Measurements from ENCODE around the gene CLCF1. TPM values are rescaled to one million over a fixed set of nuclear protein-coding genes. Genes with fewer than 3 reads are reported as not detected.
A peak's percentile ranks its signal among the peaks of the same experiment; 100 is the strongest.

Gene CLCF1
- total RNA-seq, 3 donors from 2014 or later (not counting 1 experiment from before 2014, with no cell fraction given): 9.8 to 13.4 (median 10.3) TPM

GRCh38 chr11:67345247-67345919 lies 28.0 kb downstream of the CLCF1 start:
- H3K9me3 ChIP-seq (ENCODE audit: control insufficient read depth, insufficient read depth, low read length): no peaks in the 10 kb centered on the region
- no peaks in the 10 kb centered on the region for H3K27me3 ChIP-seq (ENCODE audit: control insufficient read depth, insufficient read depth, low read length)
- H3K27ac ChIP-seq (ENCODE audit: low read length): no peak overlapping the region
- 81% methylated on average over 8 of the region's 8 CpGs for WGBS (ENCODE audit: insufficient coverage)
- Mint-ChIP-seq H3K36me3 (no peaks in the 10 kb centered on the region), H3K27ac (no peak overlapping the region), H3K4me3 (no peak overlapping the region), H3K9me3 (no peaks in the 10 kb centered on the region), H3K4me1 (peaks cover 0 to 10% of the 10 kb centered on the region in 2 donors), H3K27me3 (ENCODE audit: low read depth in 2 of 2) (no peaks in the 10 kb centered on the region)
- H3K4me1 ChIP-seq (ENCODE audit: control insufficient read depth, insufficient read depth, low read length): peaks cover 4% of the 10 kb centered on the region
- ATAC-seq: no peak
- TF ChIP-seq CTCF (IDR thresholded peaks at IDR 0.05): no peak
- peak in 1 of 2 donors; percentile 56 for DNase-seq
- no peak overlapping the region for H3K4me3 ChIP-seq (ENCODE audit: low read length)
- H3K36me3 ChIP-seq (ENCODE audit: control insufficient read depth, insufficient read depth, low read length): no peaks in the 10 kb centered on the region
- intact Hi-C loops (cut with micrococcal nuclease): no loop called here

GRCh38 chr11:67344264-67344663 lies 29.1 kb downstream of the CLCF1 start:
- peaks cover 0 to 5% of the 10 kb centered on the region in 2 donors for H3K4me1 Mint-ChIP-seq
- no peaks in the 10 kb centered on the region for H3K36me3 Mint-ChIP-seq
- no peaks in the 10 kb centered on the region for H3K27me3 ChIP-seq (ENCODE audit: control insufficient read depth, insufficient read depth, low read length)
- WGBS (ENCODE audit: insufficient coverage): 73% methylated on average over 4 of the region's 4 CpGs
- H3K36me3 ChIP-seq (ENCODE audit: control insufficient read depth, insufficient read depth, low read length): no peaks in the 10 kb centered on the region
- H3K9me3 ChIP-seq (ENCODE audit: control insufficient read depth, insufficient read depth, low read length): no peaks in the 10 kb centered on the region
- DNase-seq: peak in 1 of 2 donors; percentile 53
- H3K4me1 ChIP-seq (ENCODE audit: control insufficient read depth, insufficient read depth, low read length): no peaks in the 10 kb centered on the region
- no peak for ATAC-seq
- no peak overlapping the region for H3K27ac Mint-ChIP-seq
- H3K9me3 Mint-ChIP-seq: no peaks in the 10 kb centered on the region
- intact Hi-C loops (cut with micrococcal nuclease): no loop called here
- no peak for TF ChIP-seq CTCF (IDR thresholded peaks at IDR 0.05)
- H3K27ac ChIP-seq (ENCODE audit: low read length): no peak overlapping the region
- H3K4me3 Mint-ChIP-seq: no peak overlapping the region
- H3K27me3 Mint-ChIP-seq (ENCODE audit: low read depth in 2 of 2): no peaks in the 10 kb centered on the region
- H3K4me3 ChIP-seq (ENCODE audit: low read length): no peak overlapping the region

GRCh38 chr11:67337257-67337656 lies 36.1 kb downstream of the CLCF1 start:
- no peak overlapping the region for H3K27ac ChIP-seq (ENCODE audit: low read length)
- no peaks in the 10 kb centered on the region for H3K27me3 ChIP-seq (ENCODE audit: control insufficient read depth, insufficient read depth, low read length)
- no peak overlapping the region for H3K4me3 ChIP-seq (ENCODE audit: low read length)
- no peak overlapping the region for H3K4me3 Mint-ChIP-seq
- H3K27me3 Mint-ChIP-seq (ENCODE audit: low read depth in 2 of 2): no peaks in the 10 kb centered on the region
- 100% methylated on average over 1 of the region's 3 CpGs for WGBS (ENCODE audit: insufficient coverage)
- no peak overlapping the region for H3K27ac Mint-ChIP-seq
- TF ChIP-seq CTCF (IDR thresholded peaks at IDR 0.05): no peak
- DNase-seq: no peak
- no peaks in the 10 kb centered on the region for H3K4me1 Mint-ChIP-seq
- ATAC-seq: no peak
- intact Hi-C loops (cut with micrococcal nuclease): no loop called here
- H3K36me3 Mint-ChIP-seq: no peaks in the 10 kb centered on the region
- H3K9me3 Mint-ChIP-seq: no peaks in the 10 kb centered on the region
- no peaks in the 10 kb centered on the region for H3K9me3 ChIP-seq (ENCODE audit: control insufficient read depth, insufficient read depth, low read length)
- H3K36me3 ChIP-seq (ENCODE audit: control insufficient read depth, insufficient read depth, low read length): no peaks in the 10 kb centered on the region
- H3K4me1 ChIP-seq (ENCODE audit: control insufficient read depth, insufficient read depth, low read length): no peaks in the 10 kb centered on the region

All from natural killer cell (primary cell).